ENCODE measurements around the gene AKAP9.

The AKAP9 gene

DNA sequence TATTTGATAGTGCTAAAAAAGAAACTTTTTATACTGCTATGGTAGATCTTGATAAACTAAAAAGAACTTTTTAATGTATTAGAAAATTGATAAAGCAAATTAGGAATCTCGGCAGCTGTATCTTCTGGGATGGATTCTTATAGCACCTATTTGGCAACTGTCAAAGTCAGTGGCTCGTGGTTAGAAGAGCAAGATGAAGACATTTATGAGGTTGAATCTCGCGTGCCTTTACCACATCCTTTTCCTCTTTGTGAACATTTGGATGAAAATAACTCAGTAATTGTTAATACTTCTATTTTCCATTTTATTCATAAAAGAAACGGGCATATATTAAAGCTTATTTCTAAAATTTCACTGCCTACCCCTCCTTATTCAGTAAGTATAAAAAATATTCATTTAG, 117.4 kb downstream of the AKAP9 start:
- ChIA-PET POLR2A (interaction anchor here (0.6 kb wide), 1 partner anchor 507 kb away, joined by 5 read pairs; no protein-coding TSS in a partner anchor), CTCF (interaction anchor here (0.8 kb wide), 1 partner anchor 28 kb away, joined by 3 read pairs; no protein-coding TSS in a partner anchor)
- DNase-seq (ENCODE audit: extremely low spot score) = no peak
- TF ChIP-seq, protein P1, sequence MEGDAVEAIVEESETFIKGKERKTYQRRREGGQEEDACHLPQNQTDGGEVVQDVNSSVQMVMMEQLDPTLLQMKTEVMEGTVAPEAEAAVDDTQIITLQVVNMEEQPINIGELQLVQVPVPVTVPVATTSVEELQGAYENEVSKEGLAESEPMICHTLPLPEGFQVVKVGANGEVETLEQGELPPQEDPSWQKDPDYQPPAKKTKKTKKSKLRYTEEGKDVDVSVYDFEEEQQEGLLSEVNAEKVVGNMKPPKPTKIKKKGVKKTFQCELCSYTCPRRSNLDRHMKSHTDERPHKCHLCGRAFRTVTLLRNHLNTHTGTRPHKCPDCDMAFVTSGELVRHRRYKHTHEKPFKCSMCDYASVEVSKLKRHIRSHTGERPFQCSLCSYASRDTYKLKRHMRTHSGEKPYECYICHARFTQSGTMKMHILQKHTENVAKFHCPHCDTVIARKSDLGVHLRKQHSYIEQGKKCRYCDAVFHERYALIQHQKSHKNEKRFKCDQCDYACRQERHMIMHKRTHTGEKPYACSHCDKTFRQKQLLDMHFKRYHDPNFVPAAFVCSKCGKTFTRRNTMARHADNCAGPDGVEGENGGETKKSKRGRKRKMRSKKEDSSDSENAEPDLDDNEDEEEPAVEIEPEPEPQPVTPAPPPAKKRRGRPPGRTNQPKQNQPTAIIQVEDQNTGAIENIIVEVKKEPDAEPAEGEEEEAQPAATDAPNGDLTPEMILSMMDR (IDR thresholded peaks at IDR 0.05; ENCODE audit: control extremely low read depth, extremely low read depth, low read depth, missing control alignments) = no peak

DNA sequence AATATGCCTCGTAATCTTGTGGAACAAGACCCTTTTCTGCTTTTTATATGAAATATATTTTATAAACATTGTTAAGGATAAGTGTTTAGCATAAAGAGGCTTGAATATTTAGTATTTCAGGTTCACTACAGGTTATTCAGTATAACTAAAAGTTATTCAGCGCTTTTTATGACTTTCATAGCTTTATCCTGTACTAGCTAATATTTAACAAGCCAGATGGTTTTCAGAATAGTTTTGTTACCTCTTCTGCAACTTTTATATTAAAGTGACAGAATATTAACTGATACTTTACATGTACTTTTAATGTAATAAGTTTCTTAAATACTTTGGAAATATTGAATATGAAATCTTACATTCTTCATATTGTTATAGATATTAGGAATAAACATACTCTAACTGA, 118.2 kb downstream of the AKAP9 start:
- CTCF ChIA-PET = interaction anchor here (0.8 kb wide), 1 partner anchor 27 kb away, joined by 3 read pairs; no protein-coding TSS in a partner anchor
- no peak for DNase-seq (ENCODE audit: extremely low spot score)
- POLR2A ChIA-PET = no interaction called here
- TF ChIP-seq, protein P1 (IDR thresholded peaks at IDR 0.05; ENCODE audit: control extremely low read depth, extremely low read depth, low read depth, missing control alignments) = no peak

DNA sequence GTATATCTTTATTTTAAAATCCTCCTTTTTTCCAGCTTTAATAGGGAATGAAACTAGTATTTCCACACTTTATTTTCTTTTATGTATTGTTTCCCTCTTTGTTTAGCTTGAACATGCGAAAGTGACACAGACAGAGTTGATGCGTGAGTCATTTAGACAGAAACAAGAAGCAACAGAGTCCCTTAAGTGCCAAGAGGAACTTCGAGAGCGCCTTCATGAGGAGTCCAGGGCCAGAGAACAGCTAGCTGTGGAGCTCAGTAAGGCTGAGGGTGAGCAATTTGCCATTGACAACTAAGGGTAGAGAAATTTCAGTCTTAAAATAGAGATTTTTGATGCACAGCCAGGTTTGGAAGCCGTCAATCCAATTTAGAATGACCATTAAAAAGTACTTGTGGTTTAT, 120.5 kb downstream of the AKAP9 start:
- TF ChIP-seq, protein P1 (IDR thresholded peaks at IDR 0.05; ENCODE audit: control extremely low read depth, extremely low read depth, low read depth, missing control alignments) = no peak
- DNase-seq (ENCODE audit: extremely low spot score) = no peak
- ChIA-PET POLR2A (no interaction called here), CTCF (interaction anchor here (1.2 to 3.1 kb wide), 6 partner anchors 9 to 180 kb away, joined by 3 to 9 read pairs (median 4); partner anchors contain the start of genes CYP51A1 and MTERF1)

DNA sequence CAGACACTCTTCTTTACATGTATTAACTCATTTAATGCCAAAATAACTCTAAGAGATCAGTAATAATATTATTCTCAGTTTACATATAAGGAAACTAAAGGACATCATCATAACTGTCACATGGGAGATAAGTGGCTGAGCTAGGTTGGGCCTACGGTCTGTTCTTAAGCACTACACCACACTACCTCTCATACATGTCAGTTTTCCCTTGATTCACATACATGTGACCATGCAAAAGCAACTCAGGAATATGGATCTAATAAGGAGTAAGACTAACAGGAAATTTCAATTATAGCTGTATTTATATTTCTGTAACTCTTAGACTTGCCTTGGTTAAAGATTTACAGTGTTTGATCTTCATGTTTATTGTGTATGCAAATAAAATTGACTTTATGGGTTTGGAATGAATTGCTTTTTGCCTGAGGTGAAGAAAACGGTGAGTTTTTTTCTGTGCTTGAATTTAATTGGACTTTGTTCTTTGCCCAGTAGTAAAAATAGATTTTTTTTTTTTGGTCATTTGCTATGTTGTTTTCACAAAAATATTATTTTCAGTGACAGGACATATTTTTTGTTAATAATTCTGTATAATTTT, 123.9 kb downstream of the AKAP9 start:
- TF ChIP-seq, protein P1 (IDR thresholded peaks at IDR 0.05; ENCODE audit: control extremely low read depth, extremely low read depth, low read depth, missing control alignments) = no peak
- DNase-seq (ENCODE audit: extremely low spot score) = no peak
- ChIA-PET POLR2A (no interaction called here), CTCF (interaction anchor here (0.9 to 1.0 kb wide), 2 partner anchors 12 to 15 kb away, joined by 3 read pairs; no protein-coding TSS in a partner anchor)

DNA sequence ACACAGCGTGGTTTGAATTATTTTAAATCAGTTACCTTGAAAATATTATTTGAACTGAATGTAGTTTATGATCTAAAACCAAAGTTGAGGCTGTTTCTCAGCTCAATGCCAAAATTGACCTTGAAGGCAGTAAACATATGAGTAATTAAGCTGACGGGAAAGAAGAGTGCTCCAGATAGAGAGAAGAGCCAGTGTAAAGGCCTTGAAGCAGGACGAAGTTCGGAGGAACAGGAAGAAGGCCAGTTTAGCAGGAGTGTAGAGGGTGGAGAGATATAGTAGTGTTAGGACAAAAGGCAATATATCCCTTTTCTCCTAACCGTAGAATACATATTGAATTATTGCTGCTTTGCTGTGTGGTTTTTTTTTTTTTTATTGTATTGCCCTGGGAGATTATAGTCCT, 130.4 kb downstream of the AKAP9 start:
- TF ChIP-seq, protein P1 (IDR thresholded peaks at IDR 0.05; ENCODE audit: control extremely low read depth, extremely low read depth, low read depth, missing control alignments) = no peak
- CTCF ChIA-PET = interaction anchor here (1.4 to 2.3 kb wide), 2 partner anchors 9 to 11 kb away, joined by 3 to 9 read pairs; no protein-coding TSS in a partner anchor
- DNase-seq (ENCODE audit: extremely low spot score) = no peak
- POLR2A ChIA-PET = no interaction called here

DNA sequence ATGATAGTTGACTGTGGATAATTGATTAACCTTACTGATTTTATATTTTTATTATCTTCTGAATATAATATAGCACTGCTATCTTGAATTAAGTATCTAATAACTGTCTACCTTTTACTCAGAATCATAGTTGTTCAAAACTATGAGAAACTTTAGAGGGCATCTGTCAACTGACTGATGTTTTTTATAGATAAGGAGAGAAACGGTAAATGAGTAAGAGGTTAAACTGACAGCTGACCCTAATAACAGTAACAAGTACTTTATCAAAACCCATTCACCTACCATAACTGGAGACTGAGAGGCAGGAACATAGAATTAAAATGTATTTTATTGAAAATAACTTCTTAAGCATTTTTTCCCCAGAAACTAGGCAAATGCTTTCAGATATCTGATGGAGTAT, 131.5 kb downstream of the AKAP9 start:
- POLR2A ChIA-PET = interaction anchor here (0.6 kb wide), 1 partner anchor 383 kb away, joined by 3 read pairs; no protein-coding TSS in a partner anchor
- CTCF ChIA-PET = interaction anchor here (1.3 to 2.3 kb wide), 3 partner anchors 10 to 25 kb away, joined by 4 to 9 read pairs (median 4); no protein-coding TSS in a partner anchor
- TF ChIP-seq, protein P1 (IDR thresholded peaks at IDR 0.05; ENCODE audit: control extremely low read depth, extremely low read depth, low read depth, missing control alignments) = no peak
- no peak for DNase-seq (ENCODE audit: extremely low spot score)

All from GM10248 (cell line).